Dermis blood vessel endothelial cell (primary cell): Measurements from ENCODE around the gene ALDH6A1. TPM values are rescaled to one million over a fixed set of nuclear protein-coding genes. Genes with fewer than 3 reads are reported as not detected.
A peak's percentile ranks its signal among the peaks of the same experiment; 100 is the strongest.
"Not testable (repeated sequence)": the region's sequence is repeated elsewhere in the genome, so short reads cannot be mapped to it uniquely, and the experiment has no call there.

Source experiments
- DNase-seq: peaks from one replicate; pipeline ENCODE4 v3.0.0; 2010
- total RNA-seq: library from RNA; depleted of rRNA; stranded (reverse); fragments of >200 nt; gene quantifications from 2 replicates; pipeline ENCODE4 v1.2.3, GENCODE V29; 2014

ALDH6A1 gene
- total RNA-seq: 27.9 and 35.0 TPM in 2 replicates

DNA sequence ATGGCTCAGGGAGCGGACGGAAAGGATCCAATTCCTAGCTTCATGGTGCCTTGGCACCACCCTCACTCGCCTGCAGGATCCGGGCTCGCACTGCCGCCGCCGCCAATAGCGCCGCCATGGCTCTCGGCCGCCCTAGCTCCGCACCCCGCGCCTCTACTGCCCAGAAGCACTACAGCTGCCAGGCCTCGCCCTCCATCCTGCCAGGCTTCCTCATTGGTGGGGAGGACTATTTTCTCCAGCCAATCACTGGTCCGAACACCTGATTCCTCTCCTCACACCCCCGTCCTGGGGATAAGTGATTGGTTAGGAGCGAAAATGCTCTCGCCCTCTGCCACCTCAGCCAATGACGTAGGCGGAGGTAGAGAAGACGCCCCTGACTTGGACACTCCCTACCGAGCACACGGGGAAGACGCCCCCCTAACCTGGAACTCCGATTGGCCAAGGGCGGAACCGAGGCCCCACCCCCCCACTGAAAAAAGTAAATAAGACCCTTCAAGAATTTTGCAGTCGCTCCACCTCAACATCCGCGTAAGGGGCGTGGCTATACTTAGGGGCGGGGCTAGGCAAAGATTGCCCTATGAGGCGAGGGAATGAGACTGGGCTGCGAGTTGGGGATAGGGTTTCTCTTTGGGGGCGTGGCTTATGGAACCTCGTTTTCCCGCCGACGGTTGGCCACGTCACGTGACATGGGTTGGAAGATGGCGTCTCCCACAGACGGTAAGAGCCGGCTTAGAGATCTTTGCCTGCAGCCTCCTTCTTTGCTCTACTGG lies at the start of gene ALDH6A1, which contains the start of gene LIN52:
Gene ALDH6A1 (minus strand): TSS at position 177 of the 770 bp plus-strand sequence. CDS start 59 bp downstream, at position 118.
Gene LIN52 (plus strand): TSS at position 680 of the 770 bp plus-strand sequence. CDS start 19 bp downstream, at position 699.
- DNase-seq: peak; percentile 100

DNA sequence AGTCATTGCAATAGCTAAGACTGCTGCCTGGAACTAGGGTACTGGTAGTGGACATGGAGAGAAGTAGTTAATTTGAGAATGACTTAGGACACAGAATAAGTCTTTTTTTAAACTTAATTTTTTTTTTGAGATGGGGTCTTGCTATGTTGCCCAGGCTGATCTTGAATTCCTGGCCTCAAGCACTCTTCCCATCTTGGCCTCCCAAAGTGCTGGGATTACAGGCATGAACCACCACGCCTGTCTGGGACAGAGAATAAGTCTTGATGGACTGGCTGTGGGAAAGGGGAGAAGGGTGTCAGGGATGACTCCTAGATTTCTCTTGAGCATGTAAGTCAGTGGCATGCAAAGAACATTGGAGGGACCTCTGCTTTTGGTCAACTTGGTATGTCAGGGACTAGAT lies 43.4 kb upstream of the ALDH6A1 start:
- no peak for DNase-seq

DNA sequence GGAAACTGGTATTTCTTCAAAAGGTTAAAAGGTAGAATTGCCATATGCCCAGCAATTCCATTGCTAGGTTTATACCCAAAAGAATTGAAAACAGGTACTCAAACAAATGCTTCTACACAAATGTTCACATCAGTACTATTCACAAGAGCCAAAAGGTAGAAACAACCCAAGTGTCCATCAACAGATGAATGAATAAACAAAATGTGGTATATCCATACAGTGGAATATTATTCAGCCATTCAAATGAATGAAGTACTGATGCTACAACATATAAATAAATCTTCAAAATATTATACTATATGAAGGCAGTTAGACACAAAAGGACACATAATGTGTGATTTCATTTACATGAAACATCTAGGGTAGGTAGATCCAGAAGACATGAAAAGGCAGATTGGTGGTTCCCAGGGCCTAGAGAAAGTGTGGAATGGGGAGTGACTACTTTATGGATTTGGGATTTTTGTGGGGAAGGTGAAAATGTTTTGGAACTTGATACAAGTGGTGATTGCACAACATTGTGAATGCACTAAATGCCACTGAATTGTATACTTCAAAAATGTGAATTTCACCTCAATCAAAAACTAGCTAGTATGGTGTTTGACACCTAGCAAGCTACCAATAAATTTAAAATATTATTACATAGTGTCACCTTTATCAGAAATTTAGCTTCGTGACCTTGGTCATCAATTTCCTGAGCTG lies 42.2 kb upstream of the ALDH6A1 start:
- no peak for DNase-seq

DNA sequence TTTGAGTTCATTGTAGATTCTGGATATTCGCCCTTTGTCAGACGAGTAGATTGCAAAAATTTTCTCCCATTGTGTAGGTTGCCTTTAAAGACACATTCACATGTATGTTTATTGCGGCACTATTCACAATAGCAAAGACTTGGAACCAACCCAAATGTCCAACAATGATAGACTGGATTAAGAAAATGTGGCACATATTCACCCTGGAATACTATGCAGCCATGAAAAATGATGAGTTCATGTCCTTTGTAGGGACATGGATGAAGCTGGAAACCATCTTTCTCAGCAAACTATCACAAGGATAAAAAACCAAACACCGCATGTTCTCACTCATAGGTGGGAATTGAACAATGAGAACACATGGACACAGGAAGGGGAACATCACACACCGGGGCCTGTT lies 41.2 kb upstream of the ALDH6A1 start:
- DNase-seq: not testable (repeated sequence)

DNA sequence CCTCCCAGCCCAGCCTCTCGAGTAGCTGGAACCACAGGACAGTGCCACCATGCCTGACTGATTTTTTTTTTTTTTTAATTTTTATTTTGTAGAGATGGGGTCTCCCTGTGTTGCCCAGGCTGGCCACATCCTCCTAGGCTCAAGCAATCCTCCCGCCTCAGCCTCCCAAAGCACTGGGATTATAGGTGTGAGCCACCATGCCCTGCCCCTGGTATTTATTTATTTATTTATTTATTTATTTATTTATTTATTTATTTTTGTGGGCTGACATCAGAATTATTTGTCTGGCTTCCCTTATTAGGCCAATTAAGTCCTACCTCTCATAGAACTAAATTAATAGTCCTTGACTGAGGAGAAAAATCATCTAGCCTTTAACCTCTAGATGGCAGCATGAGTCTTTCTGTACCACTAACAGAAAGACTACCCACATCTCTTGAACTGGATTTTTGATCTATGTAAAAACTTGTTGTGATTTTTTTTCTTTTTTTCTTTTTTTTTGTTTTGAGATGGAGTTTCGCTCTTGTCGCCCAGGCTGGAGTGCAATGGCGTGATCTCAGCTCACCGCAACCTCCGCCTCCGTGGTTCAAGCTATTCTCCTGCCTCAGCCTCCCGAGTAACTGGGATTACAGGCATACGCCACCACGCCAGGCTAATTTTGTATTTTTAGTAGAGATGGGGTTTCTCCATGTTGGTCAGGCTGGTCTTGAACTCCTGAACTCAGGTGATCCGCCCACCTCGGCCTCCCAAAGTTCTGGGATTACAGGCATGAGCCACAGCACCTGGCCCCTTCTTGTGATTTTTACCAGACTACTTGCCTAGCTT lies 27.4 kb upstream of the ALDH6A1 start:
- DNase-seq: peak; percentile 76

DNA sequence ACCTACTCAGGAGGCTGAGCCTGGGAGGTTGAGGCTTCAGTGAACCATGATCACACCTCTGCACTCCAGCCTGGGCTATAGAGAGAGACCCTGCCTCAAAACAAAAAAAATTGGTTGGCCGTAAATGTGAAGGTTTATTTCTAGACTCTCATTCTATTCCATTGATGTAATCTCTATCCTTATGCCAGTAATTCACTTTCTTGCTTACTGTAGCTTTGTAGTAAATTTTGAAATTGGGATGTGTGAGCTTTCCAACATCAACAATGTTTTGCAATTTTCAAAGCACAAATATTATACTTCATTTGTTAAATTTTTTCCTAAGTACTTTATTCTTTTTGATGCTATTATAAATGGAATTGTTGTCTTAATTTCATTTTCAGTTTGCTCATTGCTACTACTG lies 25.1 kb upstream of the ALDH6A1 start:
- no peak for DNase-seq

DNA sequence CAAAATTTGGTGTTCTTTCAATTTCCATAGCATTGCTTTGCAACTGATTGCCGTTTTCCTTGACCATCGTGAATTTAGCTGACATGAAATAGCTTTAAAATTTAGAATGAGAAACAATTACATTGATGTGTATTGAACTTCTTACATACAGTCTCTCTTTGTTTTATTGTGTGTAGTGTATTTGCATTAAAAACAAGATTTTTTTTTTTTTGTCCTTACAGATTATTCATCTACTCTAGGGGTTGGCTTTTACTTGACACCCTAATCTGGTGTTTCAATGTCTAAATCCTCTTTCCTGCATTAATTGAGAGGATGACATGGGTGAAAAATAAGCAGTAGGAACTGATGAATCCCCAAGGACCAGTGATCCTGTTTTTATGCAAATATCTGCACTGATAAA lies 21.1 kb upstream of the ALDH6A1 start:
- no peak for DNase-seq

DNA sequence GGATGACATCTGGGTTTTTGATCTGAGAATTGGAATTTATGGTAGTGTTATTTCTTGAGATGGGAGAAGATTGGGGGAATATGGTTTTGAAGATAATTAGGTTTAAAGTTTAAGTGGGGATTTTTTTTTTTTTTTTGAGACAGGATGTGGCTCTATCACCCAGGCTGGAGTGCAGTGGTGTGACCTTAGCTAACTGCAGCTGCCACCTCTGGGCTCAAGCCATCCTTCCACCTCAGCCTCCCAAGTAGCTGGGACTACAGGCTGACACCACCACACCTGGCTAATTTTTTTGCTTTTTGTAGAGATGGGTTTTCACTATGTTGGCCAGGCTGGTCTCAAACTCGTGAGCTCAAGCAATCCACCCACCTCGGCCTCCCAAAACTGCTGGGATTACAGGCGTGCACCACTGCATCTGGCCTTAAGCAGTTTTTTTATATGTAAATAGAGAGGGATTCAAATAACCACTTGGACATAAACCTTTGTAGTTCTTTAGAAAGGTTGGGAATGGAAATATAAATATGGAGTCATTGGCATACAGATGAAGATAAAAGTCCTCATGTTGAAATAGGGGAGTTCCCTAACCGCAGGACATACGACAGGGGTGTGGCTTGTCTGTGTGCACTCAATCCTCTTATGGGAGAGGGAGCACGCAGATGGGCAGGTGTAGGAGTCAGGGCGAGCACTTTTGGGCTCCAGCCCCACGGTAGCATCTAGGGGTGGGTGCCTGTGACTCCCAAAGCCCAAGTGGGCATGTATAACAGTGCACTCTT lies 5.2 kb upstream of the ALDH6A1 start:
- no peak for DNase-seq

DNA sequence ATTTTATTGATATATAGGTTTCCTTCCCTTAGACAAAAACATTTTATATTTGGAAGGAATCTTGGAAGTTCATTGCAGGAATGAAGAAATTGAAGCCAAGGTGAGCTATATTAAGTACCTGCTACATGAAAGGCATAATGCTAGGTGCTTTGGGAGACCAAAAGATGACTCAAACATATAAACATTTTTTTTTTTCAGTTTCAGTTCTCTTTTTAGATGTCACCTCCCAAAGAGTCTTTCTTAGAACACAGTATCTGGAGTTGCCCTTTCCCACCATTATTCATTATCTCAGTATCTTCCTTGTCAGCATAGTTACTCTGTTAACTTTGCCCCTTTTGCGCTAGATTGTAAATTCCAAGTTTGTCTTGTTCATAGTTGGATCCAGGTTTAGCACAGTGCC lies 1.6 kb upstream of the ALDH6A1 start:
- no peak for DNase-seq

DNA sequence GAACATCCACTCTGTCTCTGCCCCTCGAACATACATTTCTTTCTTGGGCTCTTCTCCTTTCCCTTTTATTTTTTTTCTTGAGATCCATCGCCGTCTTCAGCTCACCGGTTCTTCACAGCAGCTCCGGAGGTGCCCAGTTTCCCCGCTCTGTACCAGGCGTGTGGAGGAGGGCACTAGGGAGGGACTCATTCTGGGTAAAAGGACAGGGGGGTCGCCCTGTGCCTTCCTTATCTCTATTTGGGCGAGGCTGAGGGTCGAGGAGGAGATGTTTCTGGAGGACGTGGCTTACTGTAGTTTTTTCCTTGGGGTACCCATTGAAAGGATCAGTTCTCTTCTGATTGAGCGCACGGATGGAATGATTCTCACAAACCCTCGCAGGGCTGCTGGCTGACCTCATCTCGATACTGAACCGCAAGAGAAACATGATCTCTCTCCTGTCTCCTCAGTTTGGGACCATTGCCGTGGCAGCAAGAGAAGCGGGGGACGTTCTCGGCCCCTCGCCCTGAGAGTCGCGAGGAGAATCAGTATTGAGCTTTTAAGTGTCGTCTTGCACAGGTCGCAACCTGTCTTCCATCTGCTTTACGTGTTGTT lies 889 bp upstream of the ALDH6A1 start:
- DNase-seq: no peak

DNA sequence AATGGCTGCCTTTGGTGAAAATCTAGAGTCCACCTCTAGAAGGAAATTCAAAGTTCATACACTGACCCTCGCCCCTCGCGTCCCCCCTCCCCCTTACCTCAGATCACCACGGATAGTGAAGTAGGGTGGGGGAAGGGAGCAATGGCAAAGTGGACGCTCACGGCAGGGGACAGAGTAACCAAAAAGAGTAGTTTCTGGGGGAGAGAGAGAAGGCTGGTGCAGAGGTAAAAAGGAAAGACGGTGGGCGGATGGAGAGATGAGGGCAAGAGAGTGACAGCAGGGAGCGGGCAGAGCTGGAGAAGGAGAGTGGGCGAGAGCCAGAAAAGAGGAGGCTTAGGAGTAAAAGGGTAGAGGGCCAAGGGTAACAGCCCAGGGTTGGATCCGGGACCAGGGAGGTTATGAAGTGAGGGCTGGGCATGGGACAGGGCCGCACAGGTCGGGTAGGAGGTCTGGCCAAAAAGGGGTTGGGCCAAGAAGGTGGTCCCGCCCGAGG lies 423 bp downstream of the ALDH6A1 start:
- no peak for DNase-seq

DNA sequence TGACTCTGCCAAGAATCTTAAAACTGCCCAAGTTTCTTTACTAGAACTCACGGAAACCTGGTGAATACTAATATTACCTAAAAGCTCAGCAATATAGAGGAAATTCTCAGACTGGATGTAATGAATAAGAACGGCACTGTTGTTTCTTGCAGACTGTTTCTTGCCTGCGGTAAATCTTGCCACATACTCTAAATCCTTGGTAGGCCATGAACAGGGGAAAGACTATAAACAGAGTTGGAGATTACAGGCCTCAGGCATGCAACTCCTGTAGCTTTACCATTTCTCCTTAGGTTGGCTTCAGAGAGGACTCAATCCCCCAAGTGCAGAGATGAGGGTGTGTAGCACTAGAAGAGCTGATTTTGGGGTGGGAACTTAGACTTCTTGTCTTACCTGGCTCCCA lies 1.1 kb downstream of the ALDH6A1 start:
- no peak for DNase-seq

DNA sequence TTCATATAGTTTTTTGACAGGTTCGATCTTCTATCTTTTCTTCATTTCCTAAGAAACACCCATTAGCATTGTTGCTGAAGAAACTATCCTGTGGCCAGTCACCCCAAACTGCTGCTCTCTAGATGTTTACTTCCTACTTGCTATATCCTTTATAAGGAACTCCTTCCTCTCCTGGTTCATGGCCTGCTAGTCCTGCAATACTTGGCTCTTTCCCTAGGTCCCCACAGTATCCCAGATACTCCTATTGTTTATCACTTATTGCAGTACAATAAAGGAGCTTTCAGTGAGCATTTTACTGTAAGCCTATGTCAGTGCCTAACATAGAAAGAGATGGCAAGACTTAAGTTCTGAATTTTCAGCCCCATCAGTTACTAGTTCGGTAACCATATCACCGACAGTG lies 2.8 kb downstream of the ALDH6A1 start:
- peak; percentile 52 for DNase-seq

DNA sequence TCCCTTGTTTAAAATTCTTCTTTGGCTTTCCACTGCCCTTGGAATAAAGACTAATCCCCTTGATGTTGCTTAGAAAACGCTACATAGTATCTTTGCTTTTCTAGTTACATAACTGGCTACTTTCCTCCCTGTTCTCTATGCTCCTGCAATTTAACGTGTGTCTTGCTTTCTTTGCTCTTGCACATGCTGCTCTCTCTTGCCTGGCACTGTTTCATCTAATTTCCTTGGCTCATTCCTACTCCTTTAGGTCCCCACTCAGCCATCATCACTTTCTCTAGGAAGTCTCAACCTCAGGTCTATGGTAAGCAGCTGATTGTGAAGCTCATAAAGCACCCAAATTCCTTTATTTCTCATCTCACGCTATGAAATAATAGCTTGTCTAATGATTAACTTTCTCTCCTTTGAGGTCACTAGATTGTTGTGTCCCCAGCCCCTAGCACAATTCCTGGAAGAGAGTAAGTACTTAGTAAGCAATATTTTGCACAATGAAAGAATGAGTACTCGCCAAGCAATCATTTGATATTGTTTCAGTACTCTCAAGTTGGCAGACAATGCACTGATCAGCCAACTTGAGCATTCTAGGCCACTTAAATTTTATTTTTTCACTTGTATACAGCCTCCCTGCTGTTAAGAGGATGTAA lies 3.3 kb downstream of the ALDH6A1 start:
- peak; percentile 88 for DNase-seq

DNA sequence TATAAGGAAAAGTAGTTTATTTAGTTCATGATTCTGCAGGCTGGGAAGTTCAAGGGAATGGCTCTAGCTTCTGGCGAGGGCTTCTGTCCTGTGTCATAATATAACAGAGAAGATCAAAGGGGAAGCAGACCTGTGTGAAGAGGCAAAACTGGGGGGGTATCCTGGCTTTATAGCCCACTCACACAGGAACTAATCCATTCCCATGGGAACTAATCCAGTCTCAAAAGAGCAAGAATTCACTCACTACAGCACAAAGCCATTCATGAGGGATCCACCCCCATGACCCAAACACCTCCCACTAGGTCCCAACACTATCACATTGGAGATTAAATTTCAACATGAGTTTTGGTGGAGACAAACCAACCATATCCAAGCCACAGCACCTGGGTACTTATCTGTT lies 6.9 kb downstream of the ALDH6A1 start:
- DNase-seq: no peak

DNA sequence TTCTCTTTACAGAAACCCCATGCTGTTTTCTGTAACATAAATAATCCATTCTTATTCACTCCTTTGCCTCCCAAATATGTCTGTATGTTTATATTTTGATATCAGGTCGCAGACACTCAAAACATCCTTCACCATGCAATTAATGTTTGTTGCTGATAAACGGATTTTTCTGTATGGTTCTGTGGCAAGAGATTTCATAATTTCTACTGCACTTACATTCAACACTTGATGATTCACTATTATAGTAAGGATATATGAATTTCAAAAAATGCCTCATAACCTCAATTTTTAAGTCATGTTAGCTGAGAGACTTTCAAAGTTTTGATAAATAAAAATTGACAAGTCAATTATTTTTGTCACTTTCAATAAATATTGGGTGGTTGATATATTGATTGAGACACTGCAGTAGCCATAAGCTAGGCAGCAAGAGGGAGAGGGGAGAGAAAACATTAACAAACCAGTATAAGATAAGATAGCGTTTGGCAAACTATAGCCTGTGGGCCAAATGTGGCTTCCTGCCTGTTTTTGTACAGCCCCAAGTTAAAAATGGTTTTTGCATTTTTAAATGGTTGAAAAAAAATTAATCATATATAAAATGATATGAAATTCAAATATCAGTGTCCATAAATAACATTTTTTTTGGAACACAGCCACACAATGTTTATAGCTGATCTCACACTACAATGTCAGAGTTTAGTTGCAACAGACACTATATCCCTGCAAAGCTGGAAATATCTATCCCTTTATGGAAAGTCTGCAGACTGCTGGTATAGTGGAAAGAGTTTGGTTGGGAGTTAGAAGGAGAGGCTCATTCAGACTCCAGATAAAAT lies 18.3 kb downstream of the ALDH6A1 start:
- DNase-seq: no peak

DNA sequence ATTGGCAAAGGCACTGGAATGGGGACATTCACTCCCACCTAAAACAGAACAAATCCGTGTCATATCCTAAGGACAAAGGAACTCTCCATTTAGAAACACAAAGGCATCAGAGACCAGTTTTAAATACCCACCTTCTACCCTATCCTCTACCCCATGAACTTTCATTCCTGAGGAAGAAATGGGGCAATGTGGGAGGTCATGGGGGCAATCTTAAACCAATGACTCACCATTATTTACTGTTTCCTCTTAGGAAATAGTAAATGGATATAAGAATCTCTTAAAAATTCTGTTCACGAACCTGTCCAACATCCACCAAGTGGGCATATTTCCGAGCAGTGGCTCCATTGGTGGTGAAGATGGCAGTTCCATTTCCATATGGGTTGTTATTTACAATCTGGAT lies 19.4 kb downstream of the ALDH6A1 start:
- peak; percentile 39 for DNase-seq

DNA sequence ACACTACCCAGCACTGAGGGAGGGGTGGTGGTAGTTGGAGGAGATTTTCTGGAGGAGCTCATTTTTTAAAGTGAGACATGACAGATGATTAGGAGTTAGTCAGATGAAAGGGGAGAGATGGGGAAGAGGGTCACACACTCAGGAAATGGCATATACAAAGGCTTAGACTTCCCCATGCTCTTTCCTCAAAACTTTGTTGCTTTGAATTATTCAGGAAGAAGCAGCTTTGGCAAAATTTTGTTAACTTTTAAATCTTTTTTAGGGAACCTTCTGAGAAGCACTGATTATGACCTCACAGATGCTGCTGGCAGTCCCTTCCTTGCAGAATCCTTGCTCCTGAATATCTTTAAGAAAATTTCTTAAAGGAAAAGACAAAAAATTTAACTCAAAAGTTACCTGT lies 19.8 kb downstream of the ALDH6A1 start:
- no peak for DNase-seq

DNA sequence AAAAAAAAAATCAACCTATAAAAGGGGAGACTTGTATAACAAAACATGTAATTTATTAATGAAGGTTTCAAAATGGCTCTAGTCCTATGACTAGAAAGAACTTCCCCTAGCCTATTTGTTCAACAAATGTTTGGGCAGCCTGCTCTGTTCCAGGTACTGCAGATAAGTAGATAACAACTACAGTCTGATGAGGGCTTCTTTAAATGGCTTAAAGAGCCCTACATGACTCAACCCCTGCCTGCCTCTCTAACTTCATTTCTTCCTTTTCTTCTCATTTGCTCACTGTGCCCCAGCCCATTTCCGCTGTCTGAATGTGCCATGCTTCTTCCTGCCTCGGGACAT lies 21.5 kb downstream of the ALDH6A1 start:
- no peak for DNase-seq

DNA sequence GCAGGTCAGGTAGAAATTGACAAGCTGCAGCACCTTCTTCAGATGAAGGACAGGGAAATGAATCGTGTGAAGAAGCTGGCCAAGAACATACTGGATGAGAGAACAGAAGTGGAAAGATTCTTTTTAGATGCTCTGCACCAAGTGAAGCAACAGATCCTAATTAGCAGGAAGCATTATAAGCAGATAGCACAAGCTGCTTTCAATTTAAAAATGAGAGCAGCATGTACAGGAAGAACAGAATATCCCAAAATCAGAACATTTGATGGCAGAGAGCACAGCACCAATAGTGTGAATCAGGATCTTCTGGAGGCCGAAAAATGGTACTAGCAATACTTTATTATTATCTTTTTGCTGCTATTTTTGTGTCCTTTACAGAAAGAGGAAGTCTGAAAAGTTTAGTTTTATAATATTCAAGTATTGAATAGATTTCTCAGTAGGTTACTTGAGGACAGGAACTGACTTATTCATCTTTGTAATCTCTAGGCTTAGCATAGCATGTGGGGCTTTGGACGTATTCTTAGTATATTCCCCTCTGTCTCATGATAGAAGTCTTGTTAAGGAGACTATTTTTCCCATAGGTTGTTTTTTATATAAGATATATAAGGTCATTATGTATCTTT lies 34.3 kb downstream of the ALDH6A1 start:
- no peak for DNase-seq
